GM12878 (cell line): ENCODE data around the gene CBFA2T3. TPM values are rescaled to one million over a fixed set of nuclear protein-coding genes. Genes with fewer than 3 reads are reported as not detected.

Source experiments
- ATAC-seq: fragments of 200-7000 bp; cut with Tn5 transposase; 3 replicates; pipeline ENCODE4 v1.9.1; 2020; ENCODE audit warnings: mild to moderate bottlenecking, moderate library complexity
- BruUV-seq: library from RNA; stranded (reverse); fragments of 400-500 nt; replicated peaks from 2 replicates; lab custom pipeline; 2021; lab: Mats Ljungman, UMichigan
- CTCF ChIA-PET: fragments of 300-600 bp; sonication (Branson Sonifier 250); formaldehyde crosslinking; extraction: SDS; loops from one replicate; lab custom pipeline; 2021; ENCODE audit warnings: inconsistent platforms; lab: Yijun Ruan, JAX
- POLR2A ChIA-PET: fragments of 350-600 bp; formaldehyde crosslinking; extraction: SDS; loops from one replicate; lab custom pipeline; 2021; ENCODE audit warnings: inconsistent platforms; lab: Charles Lee
- RAD21 ChIA-PET: fragments of 300-600 bp; sonication (Branson Sonifier 250); formaldehyde crosslinking; loops from one replicate; lab custom pipeline; 2023; ENCODE audit warnings: antibody characterized with exemption; ENCODE audit not compliant: unreplicated experiment; lab: Charles Lee
- SMC1A ChIA-PET: fragments of 300-600 bp; sonication (Branson Sonifier 250); formaldehyde crosslinking; loops from one replicate; lab custom pipeline; 2023; ENCODE audit not compliant: unreplicated experiment, uncharacterized antibody; lab: Charles Lee
- DNase-seq: peaks from one replicate; pipeline ENCODE4 v3.0.0-alpha.2; 2011; ENCODE audit warnings: low read depth, low spot score
- FAIRE-seq: peaks from 3 replicates; lab custom pipeline; 2011; peaks lifted over from hg19 to GRCh38; lab: Jason Lieb, UNC
- H2AFZ ChIP-seq: 2 replicates; pipeline ENCODE4 v1.6.0; 2011; ENCODE audit warnings: low read depth, low read length, control low read depth; ENCODE audit not compliant: control insufficient read depth
- H3K27ac ChIP-seq: 2 replicates; pipeline ENCODE4 v1.5.1; 2011; ENCODE audit warnings: control low read depth; ENCODE audit not compliant: control insufficient read depth, insufficient read depth
- H3K27me3 ChIP-seq, 2 experiments: replicated peaks in 1 of 2; 2 replicates each; pipeline versions ENCODE4 v1.6.0 to v1.6.1; 2011; ENCODE audit warnings: low read length in 1 of 2; ENCODE audit not compliant: control insufficient read depth in 2 of 2, insufficient read depth in 2 of 2
- H3K36me3 ChIP-seq, 2 experiments: 2 replicates each; pipeline ENCODE4 v1.5.1; 2011; ENCODE audit warnings: low read length in 1 of 2; ENCODE audit not compliant: control insufficient read depth in 2 of 2, insufficient read depth in 2 of 2
- H3K4me1 ChIP-seq: 2 replicates; pipeline ENCODE4 v1.6.1; 2011; ENCODE audit warnings: mild to moderate bottlenecking, low read length, moderate library complexity, mixed read lengths; ENCODE audit not compliant: control insufficient read depth, insufficient read depth
- H3K4me2 ChIP-seq: 2 replicates; pipeline ENCODE4 v1.6.0; 2011; ENCODE audit warnings: control low read depth; ENCODE audit not compliant: control insufficient read depth, insufficient read depth
- H3K4me3 ChIP-seq: fragments of 200-600 bp; sonication (generic); 2 replicates; pipeline ENCODE4 v1.5.1; 2016
- H3K79me2 ChIP-seq: 2 replicates; pipeline ENCODE4 v1.6.0; 2011; ENCODE audit warnings: low read length; ENCODE audit not compliant: control insufficient read depth, insufficient read depth
- H3K9ac ChIP-seq: 2 replicates; pipeline ENCODE4 v1.8.0; 2011; ENCODE audit warnings: low read length, control low read depth, mixed read lengths; ENCODE audit not compliant: control insufficient read depth, insufficient read depth
- H3K9me3 ChIP-seq: replicated peaks from 3 replicates; pipeline ENCODE4 v1.5.1; 2011; ENCODE audit warnings: mild to moderate bottlenecking, low read length; ENCODE audit not compliant: control insufficient read depth, insufficient read depth
- H4K20me1 ChIP-seq: 2 replicates; pipeline ENCODE4 v1.6.0; 2011; ENCODE audit not compliant: control insufficient read depth, insufficient read depth
- KAT2A ChIP-seq: conservative IDR thresholded peaks from 2 replicates; pipeline ENCODE4 v1.6.1; 2011; ENCODE audit warnings: low read depth, low read length; ENCODE audit not compliant: control insufficient read depth
- SREBF2 ChIP-seq: IDR thresholded peaks from 2 replicates; pipeline ENCODE4 v1.6.1; 2012; ENCODE audit warnings: mild to moderate bottlenecking, low read length
- ZZZ3 ChIP-seq: IDR thresholded peaks from 2 replicates; pipeline ENCODE4 v1.6.1; 2011; ENCODE audit warnings: low read depth; ENCODE audit not compliant: control insufficient read depth, insufficient read length
- WGBS: methylation state at CpG from one replicate; pipeline ENCODE4 v1.1.6; 2016; ENCODE audit warnings: low lambda C conversion rate; ENCODE audit not compliant: insufficient replicate concordance, insufficient coverage; ENCODE audit errors: missing lambda C conversion rate; 5-methylcytosine and 5-hydroxymethylcytosine counted together
- in situ Hi-C: fragments of 300-500 bp; cut with MboI; formaldehyde crosslinking; loops from 9 replicates; pipeline ENCODE4 v1.14.3; 2018; ENCODE audit warnings: mixed read lengths
- intact Hi-C: fragments of 100-400 bp; cut with micrococcal nuclease; formaldehyde crosslinking; loops from one replicate; pipeline ENCODE4 v1.14.2; 2022; ENCODE audit not compliant: unreplicated experiment
- polyA plus RNA-seq, 11 experiments: library from polyadenylated mRNA; depleted of rRNA in 4 of 11; unstranded in 6 of 11; stranded (reverse) in 5 of 11; fragments of >200 nt; fragmentation: Nextera tagmentation in 4 of 11; fragmentation: Illumina TruSeq in 1 of 11; extraction: Ambion mirVana in 4 of 11; extraction: Trizol in 1 of 11; gene quantifications; 1 replicate in 1 of 11; 2 replicates in 10 of 11; pipeline versions ENCODE4 v1.2.1 to v1.2.3, GENCODE V29; 2011 to 2016; ENCODE audit warnings: inconsistent platforms in 2 of 11, missing spikeins in 2 of 11, low read depth in 1 of 11
- total RNA-seq, 4 experiments: library from RNA; depleted of rRNA in 3 of 4; stranded (reverse); fragments of >200 nt in 3 of 4; fragmentation: Illumina TruSeq in 1 of 4; extraction: Trizol in 1 of 4; gene quantifications; 2 replicates each; pipeline versions ENCODE4 v1.2.1 to v1.2.3, GENCODE V29; 2013 to 2021
- TF ChIP-seq, protein P1 (sequence below): IDR thresholded peaks from 2 replicates; pipeline ENCODE4 v1.6.1; 2012; ENCODE audit warnings: low read depth, low read length, improper control_type of control experiment

Gene CBFA2T3
- total and polyA plus RNA-seq, 10 of the 15 experiments (the other 5 are each of a cell fraction or from before 2014, with no cell fraction given): 0.69 to 42.6 (median 4.5) TPM

DNA sequence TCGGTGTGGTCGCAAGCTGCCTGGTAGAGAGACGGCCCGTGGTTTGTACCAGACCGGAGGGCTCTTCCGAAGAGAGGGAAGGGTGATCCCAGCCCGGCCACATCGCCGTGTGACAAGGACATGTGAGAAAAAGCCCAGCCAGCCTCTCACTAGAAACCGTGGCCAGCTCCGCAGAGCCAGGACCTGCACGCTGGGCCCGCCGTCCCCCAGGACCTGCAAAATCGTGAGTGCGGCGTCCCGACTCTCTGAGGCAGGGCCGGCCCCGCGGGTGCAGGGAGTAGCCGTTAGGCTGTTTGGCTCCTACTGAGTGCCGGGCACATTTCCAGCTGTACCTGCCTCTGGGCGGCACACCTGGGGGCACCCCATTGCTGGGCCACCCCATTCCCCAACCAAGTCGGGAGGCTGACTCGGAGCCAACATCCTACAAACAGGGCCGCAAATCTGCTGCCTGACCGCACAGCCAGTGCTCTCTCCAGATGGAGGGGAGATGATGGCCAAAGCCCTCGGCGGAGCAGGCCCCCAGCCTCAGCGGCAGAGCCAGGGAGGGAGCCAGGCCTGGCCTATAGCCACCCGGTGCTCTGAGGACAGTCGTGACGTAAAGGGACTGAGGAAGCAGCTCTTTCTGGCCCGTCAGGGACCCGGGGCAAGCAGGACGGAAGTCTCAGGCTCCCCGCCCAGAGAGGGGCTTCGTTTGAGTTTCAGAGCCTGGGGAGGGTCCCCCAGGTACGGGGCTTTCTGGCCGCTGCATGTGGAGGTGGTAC lies 76.9 kb downstream of the CBFA2T3 start:
- no peaks in the 10 kb centered on the region for H3K27me3 ChIP-seq
- H4K20me1 ChIP-seq: no peaks in the 10 kb centered on the region
- DNase-seq (no peak), ATAC-seq (no peak)
- no peak overlapping the region for H3K4me2 ChIP-seq
- H2AFZ ChIP-seq: no peak overlapping the region
- no peaks in the 10 kb centered on the region for H3K79me2 ChIP-seq
- H3K36me3 ChIP-seq: no peaks in the 10 kb centered on the region; a peak in 3 of 4 replicates
- CTCF ChIA-PET: no interaction called here
- TF ChIP-seq KAT2A: no peak
- TF ChIP-seq SREBF2: no peak
- TF ChIP-seq, protein P1, sequence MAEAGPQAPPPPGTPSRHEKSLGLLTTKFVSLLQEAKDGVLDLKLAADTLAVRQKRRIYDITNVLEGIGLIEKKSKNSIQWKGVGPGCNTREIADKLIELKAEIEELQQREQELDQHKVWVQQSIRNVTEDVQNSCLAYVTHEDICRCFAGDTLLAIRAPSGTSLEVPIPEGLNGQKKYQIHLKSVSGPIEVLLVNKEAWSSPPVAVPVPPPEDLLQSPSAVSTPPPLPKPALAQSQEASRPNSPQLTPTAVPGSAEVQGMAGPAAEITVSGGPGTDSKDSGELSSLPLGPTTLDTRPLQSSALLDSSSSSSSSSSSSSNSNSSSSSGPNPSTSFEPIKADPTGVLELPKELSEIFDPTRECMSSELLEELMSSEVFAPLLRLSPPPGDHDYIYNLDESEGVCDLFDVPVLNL: no peak
- no peak for TF ChIP-seq ZZZ3
- TF ChIP-seq, all 136 proteins: peak for 0
- ChIA-PET SMC1A (no interaction called here), RAD21 (no interaction called here), POLR2A (no interaction called here)
- intact Hi-C loops (no loop called here), in situ Hi-C loops (no loop called here)
- BruUV-seq: no TSS peak
- Histone ChIP-seq H3K27ac (no peak overlapping the region), H3K4me3 (no peak overlapping the region), H3K4me1 (no peaks in the 10 kb centered on the region), H3K9ac (no peak overlapping the region), H3K9me3 (no peaks in the 10 kb centered on the region)
- FAIRE-seq: no peak
- WGBS: 95% methylated on average over 40 of the region's 41 CpGs
